Peyer's patch (tissue), 4 donors: ENCODE data around the gene AP1S1.

ENCODE experiments used
- CTCF ChIP-seq, 6 experiments: fragments of 450-650 bp in 4 of 6; fragments of 200-600 bp in 2 of 6; sonication (generic) in 1 of 6; IDR thresholded peaks; one replicate each; pipeline ENCODE4 v1.5.1; 2017 to 2019; ENCODE audit warnings: antibody characterized with exemption in 6 of 6, mild to moderate bottlenecking in 3 of 6, moderate library complexity in 1 of 6
- POLR2A ChIP-seq, 2 donors: fragments of 450-650 bp; IDR thresholded peaks; one replicate each; pipeline ENCODE4 v1.5.1; 2017; ENCODE audit warnings: antibody characterized with exemption in 2 of 2, mild to moderate bottlenecking in 2 of 2, moderate library complexity in 2 of 2

DNA sequence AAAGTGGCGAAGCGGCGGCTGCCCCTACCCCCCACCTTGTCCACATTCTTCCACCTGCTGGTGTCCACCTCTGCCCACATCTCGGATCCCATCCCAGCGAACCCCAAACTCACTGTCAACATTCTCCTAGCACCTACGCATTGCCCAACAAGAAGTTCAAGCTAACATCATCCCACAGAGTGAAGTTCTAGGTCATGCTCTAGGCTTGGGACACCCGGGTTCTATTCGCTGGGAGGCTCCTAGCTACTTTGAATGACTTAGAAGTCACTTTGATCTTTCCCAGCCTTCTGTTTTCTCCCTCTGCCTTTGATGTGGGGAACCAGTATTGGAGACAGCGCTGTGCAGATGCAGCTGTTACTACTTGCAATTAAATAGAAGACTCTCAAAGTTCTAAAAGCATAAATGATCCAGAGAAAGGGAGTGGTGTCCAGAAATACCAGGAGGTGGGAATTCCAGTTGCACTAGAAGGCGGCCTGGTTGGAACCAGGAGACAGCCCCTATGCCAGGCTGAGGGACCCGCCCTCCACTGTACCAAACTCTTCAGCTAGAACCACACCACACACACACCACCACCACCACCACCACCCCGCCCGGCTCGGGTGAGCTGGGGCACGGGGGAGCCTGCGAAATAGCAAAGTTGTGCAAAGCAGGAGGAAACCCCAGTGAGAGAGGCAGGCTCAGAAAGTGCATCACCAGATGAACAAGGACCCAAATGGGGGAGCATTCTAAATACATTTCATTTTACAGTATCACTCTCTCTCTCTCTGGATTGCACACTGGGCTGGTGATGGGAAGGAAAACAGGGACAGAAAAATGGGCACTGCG lies 16.6 kb downstream of the AP1S1 start:
- TF ChIP-seq CTCF (IDR thresholded peaks at IDR 0.05) (no peak), POLR2A (IDR thresholded peaks at IDR 0.05) (no peak)
